ENCODE data around the gene TRIP6.

DNA sequence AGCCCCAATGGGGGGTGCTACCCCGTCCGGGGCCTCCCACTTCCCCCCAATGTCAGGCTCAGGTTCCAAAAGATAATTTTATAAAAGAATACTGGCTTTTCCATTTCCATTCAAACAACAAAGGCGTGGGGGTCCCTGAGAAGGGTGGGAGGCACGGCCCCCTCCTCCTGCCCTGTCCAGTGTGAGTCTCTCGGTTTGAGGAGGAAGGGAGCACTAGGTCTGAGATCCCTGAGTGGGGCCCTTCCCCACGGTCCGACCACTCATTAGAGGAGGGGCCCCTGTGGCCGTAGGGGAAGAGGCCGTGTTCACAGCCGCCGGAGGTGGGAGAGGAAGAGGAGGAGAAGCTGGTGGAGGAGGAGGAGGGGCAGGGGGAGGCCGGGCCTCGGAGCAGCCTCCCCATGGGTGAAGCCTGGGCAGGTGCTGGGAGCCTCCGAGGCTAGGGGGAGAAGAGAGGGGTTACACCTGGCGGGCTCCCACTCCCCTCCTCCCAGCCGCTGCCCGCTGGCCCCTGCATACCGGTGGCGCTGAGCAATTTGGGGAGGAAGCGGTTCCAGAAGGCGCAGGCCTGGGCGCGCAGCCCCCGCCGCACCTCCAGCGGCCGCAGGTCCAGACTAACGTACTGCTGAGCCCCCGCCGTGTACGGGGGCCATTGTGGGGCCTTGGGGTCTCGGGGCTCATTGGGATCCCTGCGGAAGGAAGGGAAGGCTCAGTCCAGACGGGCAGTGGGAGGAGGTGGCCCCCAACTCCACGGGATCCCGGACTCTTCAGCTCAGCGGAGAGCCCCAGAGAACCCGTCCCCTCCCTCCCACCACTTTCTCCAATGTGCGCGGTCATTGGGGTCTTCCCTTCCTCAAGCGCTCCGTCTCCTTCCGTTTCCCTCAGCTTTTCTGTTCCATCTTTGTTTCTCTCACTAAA is 23.7 kb downstream of the TRIP6 start:
- TF ChIP-seq CTCF (IDR thresholded peaks at IDR 0.05) (no peak), REST (IDR thresholded peaks at IDR 0.05; ENCODE audit: insufficient read depth in 1 of 2, low read depth in 2 of 2, low read length in 1 of 2) (no peak), SIN3A (IDR thresholded peaks at IDR 0.05; ENCODE audit: borderline replicate concordance, insufficient read depth, low read depth, low read length) (no peak), TCF7L2 (IDR thresholded peaks at IDR 0.05; ENCODE audit: low read depth, low read length) (no peak), POLR2AphosphoS5 (IDR thresholded peaks at IDR 0.05; ENCODE audit: low read depth, low read length) (no peak)

All from Panc1 (cell line).